GM21447 (cell line): ENCODE measurements around the gene KLRC3.
"Not testable (repeated sequence)": the region's sequence is repeated elsewhere in the genome, so short reads cannot be mapped to it uniquely, and the experiment has no call there.

ENCODE experiments used
- ATAC-seq: cut with Tn5 transposase; IDR thresholded peaks from one replicate; pipeline ENCODE4 v1.9.1; 2021; ENCODE audit not compliant: unreplicated experiment

KLRC3 gene

DNA sequence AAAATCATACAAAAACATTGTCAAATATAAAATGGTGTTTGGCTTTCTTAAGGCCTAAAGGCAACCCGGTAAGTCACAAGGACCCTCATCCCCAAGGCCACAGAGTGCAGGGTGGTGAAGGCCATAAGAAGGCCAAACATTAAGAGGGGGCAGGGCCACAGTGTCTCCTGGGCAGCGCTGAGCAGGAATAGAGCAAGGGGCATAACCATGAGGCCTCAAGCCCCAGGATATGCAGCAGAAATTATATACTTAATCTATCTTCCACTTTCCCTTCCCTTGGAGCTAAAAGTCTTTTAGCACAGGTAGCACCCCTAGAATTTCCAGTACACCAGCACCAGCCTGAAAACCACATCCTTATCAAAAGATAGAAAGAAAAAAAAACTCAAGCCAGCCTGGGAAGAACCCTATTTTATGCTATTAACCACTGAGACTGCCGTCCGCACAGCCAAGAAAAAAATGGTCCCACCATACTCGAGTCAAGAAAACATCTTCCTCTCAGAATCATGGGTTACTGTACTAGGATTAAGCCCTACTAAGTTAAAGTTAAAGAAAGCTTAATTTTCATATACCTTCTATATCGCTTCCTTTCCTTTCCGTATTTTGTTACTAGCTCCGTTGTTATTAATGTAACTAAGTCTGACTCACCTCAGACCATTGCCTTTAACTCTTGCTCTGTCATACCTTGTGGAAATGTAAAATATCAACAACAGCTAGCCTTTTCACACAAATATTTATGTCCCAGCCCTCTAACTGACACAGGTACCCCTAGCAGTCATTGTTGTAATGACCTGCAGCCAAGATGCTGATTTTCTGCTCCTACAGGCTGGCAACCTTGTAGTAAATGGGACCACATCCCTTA lies 50.6 kb downstream of the KLRC3 start:
- no peak for ATAC-seq

DNA sequence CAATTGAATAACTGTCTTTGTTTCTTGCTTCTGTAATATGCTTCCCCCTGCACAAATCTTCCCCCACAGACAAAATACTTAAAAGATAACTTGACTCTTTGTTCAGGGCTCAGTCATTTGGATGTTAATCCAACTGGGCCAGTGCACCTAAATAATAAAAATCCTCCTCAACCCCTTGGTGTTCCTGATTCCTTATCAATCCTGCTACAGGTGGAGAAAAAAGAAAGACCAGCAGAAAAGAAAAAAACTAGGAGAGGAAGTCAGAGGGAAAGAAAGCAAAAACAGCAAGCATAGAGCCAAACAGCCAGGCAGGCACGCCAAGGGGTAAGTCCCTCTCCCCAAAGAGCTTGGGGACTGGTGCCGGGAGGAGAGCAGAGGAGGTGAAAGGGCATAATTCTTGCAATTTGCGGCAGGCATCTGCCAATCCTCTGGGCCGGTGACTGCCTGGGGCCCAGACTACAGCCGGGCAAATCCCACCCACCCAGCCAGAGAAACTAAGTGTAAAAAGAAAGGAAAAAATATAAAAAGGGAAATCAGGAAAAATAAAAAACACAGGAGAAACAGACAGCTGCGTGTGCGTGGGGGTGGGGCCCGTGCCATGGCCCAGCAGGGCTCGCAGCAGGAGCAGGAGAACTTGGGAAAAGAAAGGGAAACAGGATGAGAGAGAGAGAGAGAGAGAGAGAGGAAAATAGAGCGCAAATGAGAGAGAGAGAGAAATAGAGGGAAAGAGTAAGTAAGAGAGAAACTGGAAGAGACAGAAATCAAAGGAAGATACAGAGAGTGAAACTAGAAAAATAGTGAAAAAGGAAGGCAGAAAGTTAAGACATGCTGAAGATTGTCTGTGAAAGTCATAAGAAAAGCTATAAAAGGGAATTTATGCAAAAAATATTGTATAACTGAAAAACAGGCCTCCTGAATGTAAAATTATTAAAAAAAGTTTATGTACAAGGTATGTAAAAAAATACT lies 51.9 kb downstream of the KLRC3 start:
- no peak for ATAC-seq

DNA sequence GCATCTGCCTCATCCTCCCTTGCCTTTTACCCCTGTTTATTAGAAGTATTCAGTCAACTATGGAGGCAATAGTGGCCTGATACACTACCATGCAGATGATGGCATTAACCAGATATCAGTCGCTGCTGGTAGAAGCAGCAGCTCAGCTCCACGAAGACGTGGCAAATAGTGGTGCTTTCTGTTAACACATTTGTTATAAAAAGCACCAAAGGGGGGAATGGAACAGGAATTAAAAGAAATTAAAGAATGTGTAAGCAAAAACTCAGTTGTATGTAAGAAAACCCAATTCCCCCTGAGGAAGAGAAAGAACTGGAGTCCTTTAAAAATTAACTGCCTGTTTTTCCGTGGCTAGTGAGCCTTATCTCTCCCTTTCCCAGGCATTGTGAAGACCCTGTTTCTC lies 52.7 kb downstream of the KLRC3 start:
- not testable (repeated sequence) for ATAC-seq

DNA sequence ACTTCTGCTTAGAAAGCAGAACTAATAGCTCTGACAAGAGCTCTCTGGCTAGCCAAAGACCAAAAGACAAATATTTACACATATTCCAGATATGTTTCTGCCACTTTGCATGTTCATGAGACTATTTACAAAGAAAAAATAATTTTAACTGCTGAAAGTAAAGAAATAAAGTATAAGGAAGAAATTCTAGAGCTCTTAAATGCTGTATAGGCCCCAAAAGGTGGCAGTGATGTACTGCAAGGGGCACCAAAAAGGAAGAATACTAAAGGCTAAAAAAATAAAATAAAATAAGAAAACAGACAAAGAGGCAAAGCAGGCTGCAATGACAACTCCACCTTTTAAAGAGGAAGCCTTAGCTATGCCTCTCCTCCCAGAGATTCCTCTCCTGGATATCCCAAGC lies 53.5 kb downstream of the KLRC3 start:
- no peak for ATAC-seq

DNA sequence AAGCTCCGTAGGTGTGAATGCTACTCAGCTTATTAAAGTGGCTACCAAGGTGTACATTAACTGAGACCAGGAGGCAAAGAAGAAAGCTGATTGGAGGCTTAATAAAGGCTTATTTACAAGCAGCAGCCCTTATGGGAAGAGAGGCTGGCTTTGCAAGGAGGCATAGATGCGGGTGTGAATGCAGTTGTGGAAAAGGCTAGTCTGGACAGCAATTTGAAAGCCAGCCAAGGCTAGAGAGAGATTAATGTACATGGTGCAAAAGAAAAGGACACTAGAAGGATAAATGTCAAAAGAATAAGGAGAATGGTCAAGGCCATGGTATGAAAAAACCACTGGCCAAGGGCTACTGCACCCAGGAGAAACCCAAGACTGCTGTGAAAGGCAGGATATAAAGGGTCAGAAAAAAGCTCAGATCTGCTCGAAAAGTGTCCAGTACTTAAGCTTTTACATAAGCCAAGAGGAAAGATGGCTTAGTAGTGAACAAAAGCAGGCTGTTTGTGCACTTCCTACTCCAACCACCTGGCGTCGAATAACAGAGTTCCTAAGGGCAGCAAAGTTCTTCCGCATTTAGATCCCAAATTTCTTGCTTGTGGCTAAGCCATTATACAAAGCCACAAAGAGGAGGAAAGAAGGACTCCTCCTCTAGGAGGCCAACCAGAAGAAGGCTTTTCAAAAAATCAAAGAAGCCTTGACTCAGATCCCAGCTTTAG lies 54.5 kb downstream of the KLRC3 start:
- no peak for ATAC-seq

DNA sequence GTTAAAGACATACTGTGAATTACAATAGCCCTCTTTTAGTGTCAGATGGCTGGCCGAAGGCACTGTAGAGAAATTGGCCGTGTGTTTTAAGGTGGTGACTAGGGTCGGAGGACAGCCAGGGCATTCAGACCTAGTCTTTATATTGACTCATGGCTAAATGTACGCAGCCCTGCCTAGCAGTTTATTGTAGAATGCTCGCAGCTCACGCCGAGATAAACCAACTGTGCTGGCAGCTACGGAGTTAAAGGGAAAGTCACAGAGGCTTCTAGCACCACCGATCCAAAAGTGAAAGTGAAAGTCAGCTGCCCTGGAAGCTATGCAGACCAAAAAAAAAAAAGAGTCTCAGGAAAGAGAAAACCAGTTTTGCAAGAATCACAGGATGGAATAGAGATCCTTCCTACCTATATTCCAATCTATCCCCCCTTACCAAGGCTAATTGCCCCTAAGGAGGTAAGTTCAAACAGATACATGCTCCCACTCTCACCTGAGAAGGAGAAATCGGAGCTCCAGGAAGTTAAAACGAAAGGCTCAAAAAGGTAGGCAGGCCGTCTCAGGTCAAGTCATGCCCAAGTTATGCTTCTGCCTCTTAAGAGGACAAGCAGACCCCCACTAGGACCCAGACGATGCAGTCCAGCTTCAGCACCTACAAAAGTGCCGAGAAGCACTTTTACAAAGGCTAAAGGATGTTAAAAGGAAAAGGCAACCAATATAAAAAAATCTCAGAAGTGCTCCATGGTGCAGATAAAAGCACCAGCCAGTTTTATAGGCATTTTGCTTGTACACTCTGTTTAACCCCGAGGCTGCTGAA lies 55.4 kb downstream of the KLRC3 start:
- peak; percentile 56 for ATAC-seq

DNA sequence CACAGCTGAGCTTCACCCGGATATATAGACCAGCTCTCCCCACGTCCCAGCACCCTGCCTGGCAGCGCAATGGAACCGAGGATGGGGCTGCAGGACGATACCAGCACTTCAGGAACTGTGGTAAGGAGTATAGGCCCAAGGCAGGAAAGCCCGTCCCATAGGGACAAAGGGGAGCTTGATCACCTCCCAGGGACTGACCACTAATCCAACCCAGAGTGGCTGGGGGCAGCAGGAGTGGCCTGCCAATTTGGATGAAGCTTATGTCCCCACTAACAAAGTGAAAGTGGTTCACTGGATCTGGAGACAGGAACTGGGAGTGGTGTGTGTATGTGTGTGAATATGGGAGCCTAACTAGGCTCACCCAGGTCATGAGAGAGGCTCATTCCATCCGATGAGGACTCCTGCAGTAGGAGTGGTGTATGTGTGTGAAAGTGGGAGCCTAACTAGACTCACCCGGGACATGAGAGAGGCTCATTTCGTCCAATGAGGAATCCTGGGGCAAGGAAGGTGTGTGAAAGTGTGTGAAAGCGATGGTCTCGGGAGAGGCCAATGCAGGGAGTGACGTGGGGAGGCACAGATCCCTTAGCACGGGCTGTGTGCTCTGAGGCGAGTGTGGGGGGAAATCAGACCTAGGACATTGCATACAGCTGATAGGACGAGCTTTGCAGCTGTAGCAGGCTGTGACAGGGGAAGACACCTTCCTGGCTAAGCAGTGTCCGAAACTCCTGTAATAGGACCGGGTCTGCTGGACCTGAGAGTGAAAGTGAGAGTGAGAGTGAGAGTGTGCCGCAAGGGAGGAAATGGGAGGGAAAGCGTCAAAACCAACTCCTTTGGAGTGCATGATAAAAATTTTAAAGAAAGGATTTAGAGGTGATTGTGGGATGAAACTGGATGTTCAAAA lies 56.2 kb downstream of the KLRC3 start:
- peak; percentile 88 for ATAC-seq

DNA sequence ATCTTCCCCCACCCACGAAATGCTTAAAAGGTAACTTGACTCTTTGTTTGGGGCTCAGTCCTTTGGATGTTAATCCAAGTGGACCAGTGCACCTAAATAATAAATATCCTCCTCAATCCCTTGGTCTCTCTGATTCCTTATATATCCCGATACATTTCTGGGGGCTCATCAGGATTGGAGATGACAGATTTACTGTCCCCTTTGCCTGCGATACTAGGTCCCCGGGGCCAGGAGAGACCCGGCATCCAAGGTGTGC lies 56.8 kb downstream of the KLRC3 start:
- no peak for ATAC-seq

DNA sequence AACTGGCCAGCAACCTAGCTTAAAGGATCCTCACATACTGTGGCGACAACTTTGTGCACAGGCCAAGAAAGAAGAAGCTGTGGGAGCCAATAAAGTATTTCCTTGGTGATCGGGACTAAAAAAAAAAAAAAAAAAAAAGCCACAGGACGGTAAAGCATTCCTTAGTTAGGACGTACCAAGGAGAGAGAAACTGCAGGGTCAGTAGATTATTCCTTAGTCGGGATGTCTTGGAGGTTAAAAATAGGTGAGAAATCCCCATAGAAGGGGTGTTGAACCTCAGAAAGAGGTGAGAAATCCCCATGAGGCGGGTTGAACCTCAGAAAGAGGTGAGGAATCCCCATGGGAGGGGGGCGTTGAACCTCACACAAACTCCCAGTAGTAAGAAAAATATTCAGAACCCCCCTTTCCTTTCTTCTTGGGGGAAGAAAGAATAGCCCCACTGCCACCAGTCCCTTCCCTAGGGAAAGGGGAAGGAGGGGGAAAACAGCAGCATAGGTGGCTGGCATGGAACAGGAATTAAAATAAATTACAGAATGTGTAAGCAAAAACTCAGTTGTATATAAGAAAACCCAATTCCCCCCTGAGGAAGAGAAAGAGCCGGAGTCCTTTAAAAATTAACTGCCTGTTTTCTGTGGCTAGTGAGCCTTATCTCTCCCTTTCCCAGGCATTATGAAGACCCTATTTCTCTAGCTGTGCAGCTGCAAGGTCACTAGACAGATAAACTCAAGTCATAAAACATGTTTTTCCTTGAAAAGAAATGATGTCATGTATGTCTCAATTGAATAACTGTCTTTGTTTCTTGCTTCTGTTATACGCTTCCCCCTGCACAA lies 57.4 kb downstream of the KLRC3 start:
- ATAC-seq, result no peak

DNA sequence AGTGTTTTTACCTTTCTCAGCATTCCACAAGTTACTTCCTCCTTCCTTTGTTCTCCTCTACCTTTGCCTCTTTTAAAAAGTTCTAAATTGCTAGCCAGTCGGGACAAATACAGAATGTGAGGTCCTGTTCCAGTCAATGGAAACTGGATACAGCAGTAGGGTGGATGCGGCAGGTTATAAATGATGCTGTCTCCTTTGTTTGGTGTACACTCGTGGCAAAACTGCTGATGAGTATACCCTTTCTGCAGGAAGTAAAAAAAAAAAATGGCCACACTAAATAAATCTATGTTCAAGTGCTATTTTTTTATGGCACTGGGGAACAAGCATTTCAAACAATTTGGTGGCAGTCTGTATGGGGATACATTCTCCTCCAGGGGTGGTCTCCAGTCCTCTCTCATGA lies 58.1 kb downstream of the KLRC3 start:
- ATAC-seq, result no peak
